ENCODE measurements around the gene NR3C2. TPM values are rescaled to one million over a fixed set of nuclear protein-coding genes. Genes with fewer than 3 reads are reported as not detected.

Gene NR3C2
- total RNA-seq, 1 donor from 2014 or later = 11.5 TPM

DNA sequence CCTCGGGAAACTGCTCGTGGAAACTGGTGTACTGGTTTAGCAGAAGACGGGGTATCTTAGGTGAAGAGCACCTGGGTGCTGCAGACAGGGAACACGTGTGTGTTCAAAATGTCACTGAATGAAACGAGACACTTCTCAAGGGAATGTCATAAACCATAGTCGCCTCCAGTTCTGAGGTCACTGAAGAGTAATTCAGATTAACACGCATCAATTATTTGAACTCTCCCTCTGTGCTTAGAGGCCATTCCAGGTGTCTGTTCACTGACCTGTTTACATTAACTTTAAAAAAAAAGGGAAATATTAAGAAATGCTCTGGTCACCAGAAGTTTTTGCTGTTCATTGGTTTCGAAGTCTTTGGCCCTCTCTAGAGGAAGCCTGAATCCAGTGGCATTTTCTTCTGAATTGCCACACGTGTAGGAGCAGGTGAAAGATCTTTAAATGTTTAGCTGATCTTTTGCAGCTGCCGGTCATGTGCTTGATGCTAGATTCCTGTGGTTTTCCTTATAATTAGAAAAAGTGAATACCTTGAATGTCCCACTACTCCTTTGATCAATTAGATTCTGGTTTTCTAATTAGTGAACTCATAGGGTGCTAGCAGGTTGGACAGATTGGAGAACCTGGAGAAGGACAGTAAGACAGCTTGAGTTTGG lies 379.8 kb downstream of the NR3C2 start:
- Mint-ChIP-seq H3K27me3 (no peaks in the 10 kb centered on the region), H3K9me3 (peaks cover 4% of the 10 kb centered on the region), H3K4me1 (ENCODE audit: unreplicated experiment) (peaks cover 43% of the 10 kb centered on the region), H3K4me3 (no peak overlapping the region), H3K36me3 (peaks cover 18% of the 10 kb centered on the region), H3K27ac (peak overlapping the region; percentile 90)
- TF ChIP-seq, protein P1, sequence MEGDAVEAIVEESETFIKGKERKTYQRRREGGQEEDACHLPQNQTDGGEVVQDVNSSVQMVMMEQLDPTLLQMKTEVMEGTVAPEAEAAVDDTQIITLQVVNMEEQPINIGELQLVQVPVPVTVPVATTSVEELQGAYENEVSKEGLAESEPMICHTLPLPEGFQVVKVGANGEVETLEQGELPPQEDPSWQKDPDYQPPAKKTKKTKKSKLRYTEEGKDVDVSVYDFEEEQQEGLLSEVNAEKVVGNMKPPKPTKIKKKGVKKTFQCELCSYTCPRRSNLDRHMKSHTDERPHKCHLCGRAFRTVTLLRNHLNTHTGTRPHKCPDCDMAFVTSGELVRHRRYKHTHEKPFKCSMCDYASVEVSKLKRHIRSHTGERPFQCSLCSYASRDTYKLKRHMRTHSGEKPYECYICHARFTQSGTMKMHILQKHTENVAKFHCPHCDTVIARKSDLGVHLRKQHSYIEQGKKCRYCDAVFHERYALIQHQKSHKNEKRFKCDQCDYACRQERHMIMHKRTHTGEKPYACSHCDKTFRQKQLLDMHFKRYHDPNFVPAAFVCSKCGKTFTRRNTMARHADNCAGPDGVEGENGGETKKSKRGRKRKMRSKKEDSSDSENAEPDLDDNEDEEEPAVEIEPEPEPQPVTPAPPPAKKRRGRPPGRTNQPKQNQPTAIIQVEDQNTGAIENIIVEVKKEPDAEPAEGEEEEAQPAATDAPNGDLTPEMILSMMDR (conservative IDR thresholded peaks at IDR 0.05) = no peak
- no peak for DNase-seq (ENCODE audit: extremely low spot score, unreplicated experiment)

GRCh38 chr4:148061795-148062194 lies 380.4 kb downstream of the NR3C2 start:
- peaks cover 20% of the 10 kb centered on the region for H3K36me3 Mint-ChIP-seq
- H3K27ac Mint-ChIP-seq = peak overlapping the region; percentile 90
- H3K4me3 Mint-ChIP-seq = peak overlapping the region; percentile 16
- TF ChIP-seq, protein P1 (conservative IDR thresholded peaks at IDR 0.05) = no peak
- H3K9me3 Mint-ChIP-seq = peaks cover 4% of the 10 kb centered on the region
- no peak for DNase-seq (ENCODE audit: extremely low spot score, unreplicated experiment)
- H3K27me3 Mint-ChIP-seq = no peaks in the 10 kb centered on the region
- H3K4me1 Mint-ChIP-seq (ENCODE audit: unreplicated experiment) = peaks cover 43% of the 10 kb centered on the region

- TF ChIP-seq, protein P1 (conservative IDR thresholded peaks at IDR 0.05) = no peak
- H3K4me1 Mint-ChIP-seq (ENCODE audit: unreplicated experiment) = peaks cover 47% of the 10 kb centered on the region
- no peak for DNase-seq (ENCODE audit: extremely low spot score, unreplicated experiment)
- H3K4me3 Mint-ChIP-seq = peak overlapping the region; percentile 64
- peaks cover 4% of the 10 kb centered on the region for H3K9me3 Mint-ChIP-seq
- H3K27ac Mint-ChIP-seq = peak overlapping the region; percentile 90
- peaks cover 19% of the 10 kb centered on the region for H3K36me3 Mint-ChIP-seq
- no peaks in the 10 kb centered on the region for H3K27me3 Mint-ChIP-seq
Observed at GRCh38 chr4:148061141-148061481, 381.1 kb downstream of the NR3C2 start.

DNA sequence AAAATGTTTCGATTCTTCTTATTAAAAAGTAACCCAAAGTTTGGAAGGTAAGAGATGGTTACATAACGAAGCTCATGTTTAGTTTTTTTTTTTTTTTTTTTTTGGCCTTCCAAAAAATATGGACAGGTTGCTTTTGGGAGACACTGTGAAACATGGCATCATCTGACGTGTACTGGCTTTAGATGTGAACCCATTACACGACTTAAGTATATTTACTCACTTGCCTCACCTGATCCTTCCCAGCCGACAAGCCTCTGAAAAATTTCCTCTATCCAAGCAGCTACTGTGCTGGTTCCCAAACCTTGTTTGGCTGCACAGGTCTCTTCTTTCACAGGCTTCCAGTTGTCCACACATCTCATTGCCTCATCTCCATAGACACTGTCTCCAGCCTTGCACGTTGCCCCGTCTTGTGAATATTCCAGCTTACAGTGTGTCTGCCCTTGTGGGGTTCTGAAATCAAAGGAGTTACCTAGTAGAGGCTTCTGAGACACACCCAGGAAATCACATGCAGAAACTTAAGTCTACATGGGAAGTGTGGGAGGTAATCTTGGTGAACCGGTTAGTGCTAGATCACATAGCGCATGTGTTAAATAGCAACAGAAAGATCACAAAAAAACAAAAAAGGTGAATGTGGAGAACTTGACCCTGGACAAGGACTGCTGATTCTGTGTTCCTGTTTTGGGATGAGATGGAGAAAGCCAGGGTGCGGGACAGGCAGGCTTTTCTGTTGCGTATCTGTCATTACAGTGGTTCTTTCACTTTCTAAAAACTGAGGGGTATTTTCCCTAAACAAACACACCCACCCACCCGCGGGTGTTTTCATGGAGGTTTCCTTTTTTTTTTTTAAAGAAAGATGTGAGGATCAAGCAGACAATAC lies 381.7 kb downstream of the NR3C2 start:
- Mint-ChIP-seq H3K27ac (peak overlapping the region; percentile 90), H3K36me3 (peaks cover 13% of the 10 kb centered on the region), H3K9me3 (peaks cover 4% of the 10 kb centered on the region), H3K4me1 (ENCODE audit: unreplicated experiment) (peaks cover 47% of the 10 kb centered on the region), H3K27me3 (no peaks in the 10 kb centered on the region), H3K4me3 (peak overlapping the region; percentile 77)
- DNase-seq (ENCODE audit: extremely low spot score, unreplicated experiment) = no peak
- TF ChIP-seq, protein P1 (conservative IDR thresholded peaks at IDR 0.05) = no peak

GRCh38 chr4:148059617-148060180 lies 382.5 kb downstream of the NR3C2 start:
- peak overlapping the region; percentile 69 for H3K27ac Mint-ChIP-seq
- TF ChIP-seq, protein P1 (conservative IDR thresholded peaks at IDR 0.05) = no peak
- H3K4me1 Mint-ChIP-seq (ENCODE audit: unreplicated experiment) = peaks cover 40% of the 10 kb centered on the region
- H3K9me3 Mint-ChIP-seq = peaks cover 4% of the 10 kb centered on the region
- no peak for DNase-seq (ENCODE audit: extremely low spot score, unreplicated experiment)
- peak overlapping the region; percentile 59 for H3K4me3 Mint-ChIP-seq
- H3K36me3 Mint-ChIP-seq = peaks cover 8% of the 10 kb centered on the region
- no peaks in the 10 kb centered on the region for H3K27me3 Mint-ChIP-seq

Measured in type B pancreatic cell (in vitro differentiated cells).